DND-41 (cell line): ENCODE data around the gene RGL3.
A peak's percentile ranks its signal among the peaks of the same experiment; 100 is the strongest.

Experiments used
- CTCF ChIP-seq: IDR thresholded peaks from 2 replicates; pipeline ENCODE4 v1.5.1; 2012; ENCODE audit warnings: borderline replicate concordance, low read length, moderate library complexity, mild to moderate bottlenecking; ENCODE audit not compliant: poor library complexity, severe bottlenecking; ENCODE audit errors: extremely low read depth
- EZH2 ChIP-seq: IDR thresholded peaks from 3 replicates; pipeline ENCODE4 v1.6.1; 2012; ENCODE audit warnings: borderline replicate concordance, low read depth, mild to moderate bottlenecking, moderate library complexity, low read length, inconsistent platforms; ENCODE audit not compliant: severe bottlenecking

GRCh38 chr19:11460207-11460606, 41.1 kb upstream of the RGL3 start:
- peak; percentile 46 for TF ChIP-seq CTCF
- TF ChIP-seq EZH2 = no peak
